RPMI7951 (cell line): ENCODE data around the gene RUVBL1. TPM values are rescaled to one million over a fixed set of nuclear protein-coding genes. Genes with fewer than 3 reads are reported as not detected.

Experiments
- DNase-seq: peaks from one replicate; pipeline ENCODE4 v3.0.0-alpha.2; 2012; ENCODE audit warnings: low read depth
- total RNA-seq: library from RNA; depleted of rRNA; stranded (reverse); fragments of >200 nt; shearing (Covaris generic); gene quantifications from 2 replicates; pipeline ENCODE4 v1.2.3, GENCODE V29; 2014

RUVBL1 gene
- total RNA-seq, 1 experiment from 2014 or later, result 115 TPM

- peak; percentile 49 for DNase-seq
Observed at GRCh38 chr3:128068156-128068620, 55.4 kb downstream of the RUVBL1 start.

- DNase-seq, result no peak
Observed at GRCh38 chr3:128067489-128067888, 56.1 kb downstream of the RUVBL1 start.

GRCh38 chr3:128066676-128067075, 56.9 kb downstream of the RUVBL1 start:
- DNase-seq, result no peak

DNA sequence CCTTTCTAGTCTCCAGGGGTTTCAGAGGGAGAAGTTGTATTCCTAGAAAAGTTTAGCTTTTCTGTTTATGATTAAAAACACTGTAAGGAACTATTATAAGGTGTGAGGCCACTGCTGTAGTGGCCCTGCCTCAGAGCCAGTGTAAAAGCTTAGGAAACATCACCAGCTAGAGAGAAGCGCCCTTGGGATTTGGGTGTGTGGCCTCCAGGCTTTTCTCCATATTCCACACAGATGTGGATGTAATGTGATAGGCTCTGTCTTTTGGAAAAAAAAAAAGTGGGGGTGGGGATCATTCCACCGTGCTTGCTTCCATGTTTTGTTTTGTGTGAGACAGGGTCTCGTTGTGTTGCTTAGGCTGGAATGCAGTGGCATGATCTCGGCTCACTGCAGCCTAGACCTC, 57.5 kb downstream of the RUVBL1 start:
- DNase-seq, result no peak

- DNase-seq, result no peak
Observed at GRCh38 chr3:128064962-128065361, 58.6 kb downstream of the RUVBL1 start.

- no peak for DNase-seq
Observed at GRCh38 chr3:128063865-128064264, 59.7 kb downstream of the RUVBL1 start.

GRCh38 chr3:128062033-128062745, 61.4 kb downstream of the RUVBL1 start:
- DNase-seq, result no peak

- DNase-seq, result peak; percentile 79
Observed at GRCh38 chr3:128060473-128061381, 62.9 kb downstream of the RUVBL1 start.

- DNase-seq, result no peak
Observed at GRCh38 chr3:128056258-128056657, 67.4 kb downstream of the RUVBL1 start.

- DNase-seq, result peak; percentile 69
Observed at GRCh38 chr3:128054367-128054766, 69.2 kb downstream of the RUVBL1 start.

DNA sequence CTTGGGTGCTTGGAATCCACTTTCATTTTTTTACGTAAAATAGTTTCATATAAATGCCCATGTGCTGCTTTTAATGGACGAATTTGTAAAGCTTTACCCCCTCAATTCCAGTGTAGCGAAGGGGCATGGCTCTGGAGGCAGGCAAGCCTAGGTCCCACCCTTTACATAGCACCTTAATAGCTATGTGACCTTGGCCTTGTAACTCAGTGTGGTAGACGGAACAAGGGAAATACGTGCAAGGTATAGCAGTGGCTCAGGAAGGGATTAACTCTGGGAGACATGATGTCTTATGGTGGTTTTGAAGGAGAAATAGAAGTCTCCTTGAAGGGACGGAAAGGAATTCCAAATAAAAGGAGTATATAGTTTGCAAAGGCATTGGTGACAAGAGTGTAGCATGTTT, 70.0 kb downstream of the RUVBL1 start:
- DNase-seq, result no peak

DNA sequence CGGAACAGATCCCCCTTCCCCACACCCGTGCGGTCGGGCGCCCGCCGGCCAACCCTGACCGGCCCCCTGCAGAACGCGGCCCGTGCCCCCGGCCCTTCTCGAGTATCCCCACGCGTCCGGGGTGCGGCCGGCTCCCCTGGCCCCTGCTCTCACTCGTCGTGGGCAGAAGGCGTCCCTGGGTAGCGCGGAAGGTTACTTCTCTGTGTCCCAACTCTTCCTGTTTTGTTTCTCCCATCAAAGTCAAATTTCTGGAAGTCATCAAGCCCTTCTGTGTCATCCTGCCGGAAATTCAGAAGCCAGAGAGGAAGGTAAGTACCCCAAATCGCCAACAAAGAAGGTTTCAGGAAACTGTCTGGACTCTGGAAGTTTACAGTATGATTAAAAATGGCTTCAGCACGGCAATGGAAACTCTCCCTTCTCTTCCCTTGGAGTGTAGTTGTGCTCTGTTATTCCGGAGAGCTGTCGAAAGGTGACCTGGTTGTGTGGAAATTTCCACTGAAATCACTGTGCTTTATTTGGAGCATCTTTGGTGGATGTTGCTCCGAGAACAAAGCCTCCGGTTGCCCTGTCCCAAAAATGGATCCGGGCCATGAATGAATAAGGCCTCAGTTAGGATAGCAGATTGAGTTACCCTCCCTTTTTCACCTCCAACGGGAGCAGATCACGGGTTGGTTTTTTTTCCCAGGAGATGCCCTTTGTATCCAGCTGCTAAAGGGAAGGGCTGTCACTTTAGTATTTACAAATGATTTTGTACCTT, 70.8 kb downstream of the RUVBL1 start:
- DNase-seq, result peak; percentile 32

GRCh38 chr3:128051837-128052594, 71.6 kb downstream of the RUVBL1 start, which contains the start of gene SEC61A1:
SEC61A1 (plus strand) TSS chr3:128052437; CDS start chr3:128052553, 116 bp downstream.
- peak; percentile 95 for DNase-seq

- no peak for DNase-seq
Observed at GRCh38 chr3:128051459-128051836, 72.2 kb downstream of the RUVBL1 start.

DNA sequence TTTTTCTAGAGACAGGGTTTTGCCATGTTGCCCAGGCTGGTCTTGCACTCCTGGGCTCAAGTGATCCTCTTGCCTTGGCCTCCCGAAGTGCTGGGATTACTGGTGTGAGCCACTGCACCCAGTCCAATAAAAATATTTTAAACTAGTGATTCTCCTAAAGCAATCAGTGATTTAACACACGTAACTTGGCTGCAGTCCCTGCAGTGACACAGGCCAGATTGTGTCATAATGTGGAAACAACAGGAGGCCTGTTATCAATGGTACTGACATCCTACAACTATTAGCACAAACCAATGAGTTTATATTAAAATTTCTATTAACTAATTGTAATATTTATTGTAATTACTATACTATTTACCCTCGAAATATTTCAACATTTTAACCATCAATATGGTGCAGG, 73.0 kb downstream of the RUVBL1 start:
- no peak for DNase-seq

DNA sequence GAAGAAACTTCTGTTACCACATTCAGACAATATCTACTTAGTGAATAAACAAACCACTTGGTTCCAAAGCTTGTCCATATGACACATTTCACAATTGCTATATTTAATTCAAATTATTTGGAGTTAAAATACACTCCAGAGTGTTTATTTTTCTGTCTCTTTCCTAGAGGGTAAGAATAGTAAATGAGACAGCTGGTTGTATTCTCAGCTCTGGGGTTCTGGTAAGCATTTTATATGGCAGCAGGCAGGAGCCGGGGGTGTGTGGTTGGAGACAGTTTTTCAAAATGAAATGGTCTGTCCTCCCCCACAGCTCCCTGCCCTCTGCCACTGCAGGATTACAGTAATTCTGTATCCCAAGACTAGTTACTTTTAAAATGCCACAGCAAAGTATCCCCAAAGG, 82.3 kb downstream of the RUVBL1 start:
- no peak for DNase-seq

- DNase-seq, result no peak
Observed at GRCh38 chr3:128040660-128041059, 83.0 kb downstream of the RUVBL1 start.

DNA sequence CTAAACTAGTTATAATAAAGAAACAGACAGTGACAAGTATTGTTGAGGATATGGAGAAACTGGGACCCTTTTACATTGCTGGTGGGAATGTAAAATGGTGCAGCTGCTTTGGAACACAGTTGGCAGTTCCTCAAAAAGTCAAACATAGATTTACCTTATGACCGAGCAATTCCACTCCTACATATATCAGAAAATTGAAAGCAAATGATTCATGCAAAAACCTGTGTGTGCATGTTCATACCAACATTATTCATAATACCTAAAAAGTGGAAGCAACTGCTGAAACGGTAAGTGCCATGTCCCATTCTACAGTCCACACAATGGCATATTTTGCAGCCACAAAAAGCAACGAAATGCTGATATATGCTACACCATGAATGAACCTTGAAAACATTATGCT, 83.6 kb downstream of the RUVBL1 start:
- no peak for DNase-seq

DNA sequence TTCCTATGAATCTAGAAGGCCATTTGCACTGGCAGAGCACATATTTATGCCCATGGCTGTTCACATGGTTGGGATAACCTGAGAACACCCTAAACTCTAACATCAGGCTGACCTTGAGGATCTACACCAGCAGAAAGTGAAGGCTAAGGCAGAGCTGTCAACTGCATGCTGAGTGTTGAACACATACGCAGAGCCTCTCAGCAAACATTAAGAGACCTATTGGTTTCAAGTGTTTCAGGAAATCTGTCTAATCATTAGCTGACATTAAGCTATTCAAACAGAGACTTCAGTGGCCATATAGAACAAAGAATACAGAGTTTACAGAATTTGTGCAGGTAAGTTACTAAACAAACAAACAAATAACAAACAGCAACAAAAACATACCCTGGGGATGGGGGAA, 87.5 kb downstream of the RUVBL1 start:
- DNase-seq, result no peak

DNA sequence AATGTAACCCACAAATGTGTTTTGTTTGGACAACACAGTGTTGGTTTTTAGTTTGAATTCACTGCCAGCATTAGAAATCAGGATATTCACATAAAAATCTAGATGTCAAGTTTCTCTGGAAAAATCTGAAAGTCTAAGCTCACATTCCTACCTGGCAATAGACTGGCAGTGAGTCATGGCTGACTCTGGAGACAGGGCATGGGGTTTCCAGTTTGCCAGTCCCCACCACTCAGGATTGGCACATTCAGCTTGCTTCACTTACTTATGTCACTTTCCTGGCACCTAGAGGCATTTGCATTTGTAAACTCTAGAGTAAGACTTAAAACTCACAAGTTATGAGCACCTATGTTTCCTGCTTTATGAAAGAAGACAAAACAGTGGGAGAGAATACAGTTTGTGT, 90.5 kb downstream of the RUVBL1 start:
- DNase-seq, result no peak
